HG03139 (cell line): Measurements from ENCODE around the gene JARID2.

Experiments used
- ATAC-seq: cut with Tn5 transposase; IDR thresholded peaks from one replicate; pipeline ENCODE4 v1.9.1; 2021; ENCODE audit not compliant: unreplicated experiment

JARID2 gene

DNA sequence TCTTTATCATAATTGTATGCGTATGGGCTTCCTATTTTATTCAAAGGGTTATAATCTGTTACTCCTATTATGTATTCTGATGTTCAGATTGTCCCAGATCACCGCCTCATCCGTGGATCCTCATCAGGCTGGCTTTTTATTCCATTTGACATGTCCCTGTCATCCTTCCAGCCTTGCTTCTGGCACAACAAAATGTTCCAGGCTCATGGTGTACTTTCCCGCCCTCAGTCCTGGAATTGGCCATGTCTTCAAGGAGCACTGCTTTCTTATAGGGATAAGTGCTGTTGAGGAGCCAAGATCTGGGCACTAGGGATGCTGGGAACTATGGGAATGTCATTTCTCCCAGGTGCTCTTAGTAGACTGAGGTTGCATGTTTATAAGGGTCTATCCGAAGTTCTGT lies 207.8 kb downstream of the JARID2 start:
- ATAC-seq: no peak

GRCh38 chr6:15456422-15456821 lies 210.6 kb downstream of the JARID2 start:
- ATAC-seq: no peak

DNA sequence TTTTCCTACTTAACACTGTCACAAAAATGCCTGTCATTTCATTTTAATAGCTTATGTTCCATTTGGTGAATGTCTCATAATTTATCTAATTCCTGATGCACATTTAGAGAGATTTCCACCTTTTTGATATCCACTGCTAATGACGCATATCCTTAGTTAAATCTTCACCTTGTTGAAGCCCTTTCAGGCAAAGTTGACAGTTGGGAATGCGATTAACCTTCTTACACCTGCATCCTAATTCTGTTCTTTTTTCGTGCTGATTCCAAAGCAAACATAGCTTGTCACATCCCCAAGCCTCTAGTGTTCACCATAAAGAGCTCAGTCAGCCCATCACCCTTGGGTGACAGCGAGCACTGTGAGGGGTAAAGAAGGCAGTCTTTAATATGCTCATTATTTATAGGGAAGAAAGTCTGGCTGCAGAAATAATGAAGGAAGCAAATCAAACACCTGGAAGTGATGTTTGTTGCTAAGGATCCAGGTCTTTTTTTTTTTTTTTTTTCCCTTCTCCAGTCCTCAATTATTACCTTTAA lies 211.3 kb downstream of the JARID2 start:
- ATAC-seq: no peak

GRCh38 chr6:15458021-15458459 lies 212.2 kb downstream of the JARID2 start:
- no peak for ATAC-seq

GRCh38 chr6:15460110-15460727 lies 214.3 kb downstream of the JARID2 start:
- no peak for ATAC-seq

GRCh38 chr6:15461127-15461944 lies 215.5 kb downstream of the JARID2 start:
- ATAC-seq: no peak

DNA sequence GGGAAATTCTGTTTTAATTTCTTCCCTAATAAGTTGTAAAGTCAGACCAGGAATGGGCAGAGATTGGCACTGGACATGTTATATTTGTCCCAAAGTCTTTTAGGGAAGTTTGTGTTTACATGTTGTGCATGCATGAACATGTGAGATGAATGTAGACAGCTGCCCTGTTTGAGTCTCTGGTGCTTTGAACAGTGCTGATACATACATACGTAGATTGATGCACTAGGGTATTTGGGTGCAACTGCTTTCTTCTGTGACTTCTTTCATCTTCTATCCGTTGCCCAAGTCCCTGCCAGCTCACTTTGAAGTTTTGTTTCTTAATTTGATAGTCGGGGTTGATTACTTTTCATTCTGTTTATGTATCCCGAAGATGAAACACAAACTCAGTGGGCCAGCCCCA lies 216.4 kb downstream of the JARID2 start:
- no peak for ATAC-seq

DNA sequence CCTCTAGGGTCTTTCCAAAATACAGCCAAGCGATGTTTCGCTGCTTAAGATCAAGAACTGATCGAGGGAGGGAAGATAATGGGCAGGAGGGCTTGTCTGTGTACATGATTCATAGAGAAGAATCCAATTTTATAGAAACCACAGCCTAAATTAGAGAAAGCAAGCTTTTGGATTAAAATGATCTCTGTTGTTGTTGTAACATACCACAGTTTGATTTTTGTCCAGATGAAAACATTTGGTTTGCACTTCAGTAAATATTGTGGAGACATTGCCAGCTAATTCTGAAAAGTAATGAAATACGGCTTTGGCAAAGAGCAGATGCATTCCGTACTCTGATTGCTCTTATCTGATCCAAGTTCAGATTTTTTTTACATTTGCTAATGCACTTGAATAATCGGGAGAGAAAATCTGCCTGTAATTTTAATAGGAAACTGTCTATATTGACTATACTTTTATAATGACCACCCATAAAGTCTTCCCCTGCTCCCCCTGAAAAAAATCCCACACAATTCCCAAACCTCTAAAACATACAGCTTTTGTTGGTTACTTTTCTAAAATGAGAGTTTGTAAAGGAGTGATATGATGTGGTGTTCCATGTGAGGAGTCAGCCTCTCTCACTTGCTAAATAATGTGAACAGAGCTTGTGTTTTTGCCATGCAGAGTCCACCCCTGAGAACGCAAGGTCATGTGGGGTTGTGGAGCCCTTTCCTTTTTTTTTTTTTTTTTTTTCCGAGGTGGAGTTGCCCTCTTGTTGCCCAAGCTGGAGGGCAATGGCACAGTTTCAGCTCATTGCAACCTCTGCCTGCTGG lies 217.1 kb downstream of the JARID2 start:
- no peak for ATAC-seq

DNA sequence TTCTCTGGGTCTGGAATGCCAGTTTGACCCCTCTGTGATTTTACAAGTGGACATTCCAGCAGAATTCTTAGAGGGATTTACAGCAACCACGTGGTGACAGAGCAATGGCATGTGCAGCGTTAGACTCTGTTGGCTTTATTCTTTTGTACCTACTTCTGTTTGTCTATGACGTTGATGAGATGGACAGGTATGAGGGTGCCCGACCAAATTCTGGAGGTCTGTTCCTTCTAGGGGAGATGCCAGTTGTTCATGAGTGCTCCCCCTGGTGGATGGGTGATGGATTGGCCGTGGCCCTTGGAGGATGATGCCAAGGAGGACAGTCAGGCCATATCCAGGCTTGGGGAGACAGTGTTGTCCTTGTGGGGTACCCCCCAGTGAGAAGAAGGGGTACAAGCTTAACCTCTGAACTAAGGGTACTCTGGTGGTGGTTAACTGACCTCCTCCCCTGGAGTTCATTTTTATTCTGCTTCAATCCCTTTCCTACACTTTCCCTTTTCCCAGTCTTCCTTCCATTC lies 218.4 kb downstream of the JARID2 start:
- no peak for ATAC-seq

GRCh38 chr6:15465212-15465611 lies 219.3 kb downstream of the JARID2 start:
- ATAC-seq: no peak

GRCh38 chr6:15470746-15471145 lies 224.9 kb downstream of the JARID2 start:
- no peak for ATAC-seq

DNA sequence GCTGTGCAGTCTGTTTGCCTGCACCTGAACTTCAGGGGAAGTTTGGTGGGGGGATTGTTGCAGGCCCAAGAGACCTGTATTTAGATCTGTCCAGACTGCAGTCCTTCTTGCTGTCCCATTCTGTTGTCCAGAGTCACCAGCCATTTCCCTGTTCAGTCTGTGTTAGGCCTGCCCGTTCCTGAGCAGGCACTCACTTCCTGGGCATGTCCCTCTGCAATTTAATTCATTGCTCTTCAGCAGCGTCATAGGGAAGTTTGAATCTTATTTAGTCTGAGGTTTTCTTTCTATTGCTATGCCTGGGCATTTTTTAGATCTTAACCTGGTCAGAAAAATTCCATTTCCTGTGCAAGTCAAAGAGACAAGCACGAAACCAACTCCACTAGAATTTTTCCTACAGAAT lies 226.8 kb downstream of the JARID2 start:
- ATAC-seq: no peak

- no peak for ATAC-seq
Observed at GRCh38 chr6:15473174-15473573, 227.3 kb downstream of the JARID2 start.

DNA sequence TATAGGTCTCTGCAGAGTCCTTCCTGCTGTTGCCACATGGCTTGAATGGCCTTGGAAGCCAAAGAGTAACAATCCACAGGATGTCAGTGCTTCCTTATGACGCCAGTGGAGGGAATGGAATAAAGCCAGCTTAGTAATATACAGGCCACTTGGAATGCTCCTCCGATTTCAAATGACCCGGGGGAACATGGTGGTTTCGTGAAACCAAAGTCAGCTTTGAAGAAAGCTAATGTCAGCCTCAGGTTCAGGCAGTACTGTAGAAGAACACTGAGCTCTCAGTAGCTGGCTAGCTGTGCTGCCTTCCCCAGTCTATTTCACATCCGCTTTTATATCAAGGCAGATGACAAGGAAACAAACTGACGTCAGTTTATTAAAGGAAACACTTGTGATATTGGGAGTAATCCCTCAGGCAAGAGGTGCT lies 227.9 kb downstream of the JARID2 start:
- no peak for ATAC-seq

GRCh38 chr6:15474196-15474595 lies 228.3 kb downstream of the JARID2 start:
- ATAC-seq: no peak

- no peak for ATAC-seq
Observed at GRCh38 chr6:15475261-15475660, 229.4 kb downstream of the JARID2 start.

DNA sequence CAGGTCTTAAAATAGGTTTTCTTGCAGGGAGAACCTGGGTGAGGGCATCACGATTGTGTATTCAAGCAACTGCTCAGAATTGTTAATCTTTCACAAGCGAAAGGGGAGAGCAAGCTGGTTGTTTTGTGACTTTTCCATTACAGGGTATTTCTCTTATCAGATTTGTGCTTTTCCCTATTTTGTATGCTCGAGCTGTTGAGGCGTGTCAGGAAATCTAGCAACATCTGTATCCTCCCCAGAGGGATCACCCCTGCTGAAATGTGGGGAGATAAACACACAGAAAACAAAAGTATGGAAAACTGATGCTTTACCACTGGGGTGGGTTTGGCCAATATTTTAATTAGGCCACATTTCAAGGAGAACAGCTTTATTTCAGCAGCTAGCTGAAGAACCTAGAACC lies 230.0 kb downstream of the JARID2 start:
- no peak for ATAC-seq

GRCh38 chr6:15476631-15477380 lies 230.9 kb downstream of the JARID2 start:
- ATAC-seq: no peak

DNA sequence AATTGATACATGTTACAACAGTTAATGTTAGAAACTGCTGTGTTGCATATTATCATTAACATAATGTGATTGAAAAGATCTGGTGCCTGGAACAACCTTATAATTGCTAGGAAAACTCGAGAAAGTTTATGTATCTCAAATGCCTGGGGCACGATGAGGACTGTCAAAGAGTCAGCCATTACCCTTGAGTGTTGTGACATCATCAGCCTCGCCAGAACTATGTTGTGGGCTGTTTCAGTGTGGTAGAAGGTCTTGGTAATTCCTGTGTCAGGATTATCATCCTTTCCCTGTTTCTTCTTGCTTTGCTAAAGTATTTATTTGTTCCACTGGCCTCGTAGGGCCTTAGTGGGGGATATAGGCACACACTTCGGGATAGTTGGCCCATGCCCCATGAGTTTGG lies 231.9 kb downstream of the JARID2 start:
- ATAC-seq: no peak

DNA sequence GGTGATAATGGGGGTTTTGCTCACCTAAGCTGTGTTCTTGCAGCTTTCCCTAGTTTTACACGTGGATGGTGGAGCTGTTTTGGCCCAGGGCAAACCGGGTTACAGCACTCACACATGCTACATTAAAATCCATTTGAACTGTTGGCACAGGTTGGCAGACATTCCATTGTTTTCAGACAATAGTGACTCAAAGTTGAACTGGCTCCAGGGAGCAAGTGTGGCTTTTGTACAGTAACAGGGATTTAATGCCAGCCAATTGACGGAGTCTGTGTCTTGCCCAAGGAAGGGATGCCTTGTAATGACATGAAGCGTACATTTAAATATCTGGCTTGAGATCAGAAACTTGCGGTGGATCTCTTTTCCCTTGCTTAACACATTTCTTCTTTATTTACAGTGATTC lies 233.9 kb downstream of the JARID2 start:
- ATAC-seq: no peak

GRCh38 chr6:15480525-15480924 lies 234.7 kb downstream of the JARID2 start:
- no peak for ATAC-seq
